ENCODE measurements around the gene PSKH1.

PSKH1 gene

GRCh38 chr16:67897231-67897630, 4.2 kb downstream of the PSKH1 start:
- H3K36me3 ChIP-seq (ENCODE audit: control insufficient read depth, insufficient read depth, low read length), result no peaks in the 10 kb centered on the region
- H3K27me3 ChIP-seq (replicated peaks; ENCODE audit: control insufficient read depth, insufficient read depth, low read length), result no peaks in the 10 kb centered on the region
- TF ChIP-seq CTCF (IDR thresholded peaks at IDR 0.05; ENCODE audit: insufficient read depth, low read length, poor library complexity, severe bottlenecking), result no peak
- H3K4me3 ChIP-seq (replicated peaks; ENCODE audit: low read depth, low read length), result no peak overlapping the region
- DNase-seq (ENCODE audit: extremely low read depth, insufficient read length), result no peak

GRCh38 chr16:67901734-67902133, 8.7 kb downstream of the PSKH1 start:
- Histone ChIP-seq H3K36me3 (ENCODE audit: control insufficient read depth, insufficient read depth, low read length) (no peaks in the 10 kb centered on the region), H3K4me3 (replicated peaks; ENCODE audit: low read depth, low read length) (no peak overlapping the region), H3K27me3 (replicated peaks; ENCODE audit: control insufficient read depth, insufficient read depth, low read length) (no peaks in the 10 kb centered on the region)
- TF ChIP-seq CTCF (IDR thresholded peaks at IDR 0.05; ENCODE audit: insufficient read depth, low read length, poor library complexity, severe bottlenecking), result no peak
- no peak for DNase-seq (ENCODE audit: extremely low read depth, insufficient read length)

GRCh38 chr16:67902831-67903230, 9.8 kb downstream of the PSKH1 start:
- no peak overlapping the region for H3K4me3 ChIP-seq (replicated peaks; ENCODE audit: low read depth, low read length)
- H3K27me3 ChIP-seq (replicated peaks; ENCODE audit: control insufficient read depth, insufficient read depth, low read length), result no peaks in the 10 kb centered on the region
- H3K36me3 ChIP-seq (ENCODE audit: control insufficient read depth, insufficient read depth, low read length), result no peaks in the 10 kb centered on the region
- DNase-seq (ENCODE audit: extremely low read depth, insufficient read length), result no peak
- no peak for TF ChIP-seq CTCF (IDR thresholded peaks at IDR 0.05; ENCODE audit: insufficient read depth, low read length, poor library complexity, severe bottlenecking)

GRCh38 chr16:67907397-67908180, 14.5 kb downstream of the PSKH1 start:
- Histone ChIP-seq H3K4me3 (replicated peaks; ENCODE audit: low read depth, low read length) (no peak overlapping the region), H3K36me3 (ENCODE audit: control insufficient read depth, insufficient read depth, low read length) (peaks cover 9% of the 10 kb centered on the region), H3K27me3 (replicated peaks; ENCODE audit: control insufficient read depth, insufficient read depth, low read length) (no peaks in the 10 kb centered on the region)
- no peak for DNase-seq (ENCODE audit: extremely low read depth, insufficient read length)
- TF ChIP-seq CTCF (IDR thresholded peaks at IDR 0.05; ENCODE audit: insufficient read depth, low read length, poor library complexity, severe bottlenecking), result no peak

- no peak for DNase-seq (ENCODE audit: extremely low read depth, insufficient read length)
- H3K4me3 ChIP-seq (replicated peaks; ENCODE audit: low read depth, low read length), result no peak overlapping the region
- no peak for TF ChIP-seq CTCF (IDR thresholded peaks at IDR 0.05; ENCODE audit: insufficient read depth, low read length, poor library complexity, severe bottlenecking)
- H3K36me3 ChIP-seq (ENCODE audit: control insufficient read depth, insufficient read depth, low read length), result peaks cover 9% of the 10 kb centered on the region
- no peaks in the 10 kb centered on the region for H3K27me3 ChIP-seq (replicated peaks; ENCODE audit: control insufficient read depth, insufficient read depth, low read length)
These were observed 16.1 kb downstream of the PSKH1 start for GRCh38 chr16:67909056-67909742.
